ENCODE measurements around the gene MSI1.

- TF ChIP-seq CTCF (conservative IDR thresholded peaks at IDR 0.05) (no peak), EZH2 (IDR thresholded peaks at IDR 0.05; ENCODE audit: low read depth) (no peak)
Measured at GRCh38 chr12:120339256-120339655, 29.7 kb downstream of the MSI1 start.
